Right lobe of liver (tissue), 6 donors: Measurements from ENCODE around the gene AXIN2. TPM values are rescaled to one million over a fixed set of nuclear protein-coding genes. Genes with fewer than 3 reads are reported as not detected.

Source experiments
- ATAC-seq, 4 donors: fragments of 200-7000 bp; cut with Tn5 transposase; one replicate each; pipeline ENCODE4 v1.9.1; 2020; ENCODE audit warnings: mild to moderate bottlenecking in 4 of 4, moderate library complexity in 4 of 4
- DNase-seq, 3 donors: peaks; one replicate each; pipeline ENCODE4 v3.0.0-alpha.2; 2020
- H3K27ac ChIP-seq, 3 donors: fragments of 200-600 bp; one replicate each; pipeline ENCODE4 v1.8.0; 2022
- H3K27me3 ChIP-seq, 2 donors: fragments of 200-600 bp; one replicate each; pipeline ENCODE4 v1.8.0; 2022
- H3K36me3 ChIP-seq, 4 donors: fragments of 200-600 bp; sonication (generic) in 1 of 4; one replicate each; pipeline versions ENCODE4 v1.5.1 to v1.8.0; 2017 to 2022; ENCODE audit warnings: control low read depth in 1 of 4
- H3K4me1 ChIP-seq, 4 donors: fragments of 200-600 bp; sonication (generic) in 1 of 4; one replicate each; pipeline versions ENCODE4 v1.5.1 to v1.8.0; 2017 to 2022; ENCODE audit warnings: control low read depth in 1 of 4
- H3K4me3 ChIP-seq, 3 donors: fragments of 200-600 bp; one replicate each; pipeline ENCODE4 v1.8.0; 2022
- H3K9me3 ChIP-seq, 4 donors: fragments of 200-600 bp; sonication (generic) in 1 of 4; one replicate each; pipeline versions ENCODE4 v1.5.1 to v1.8.0; 2017 to 2022; ENCODE audit warnings: control low read depth in 1 of 4
- POLR2A ChIP-seq: fragments of 450-650 bp; IDR thresholded peaks from one replicate; pipeline ENCODE4 v1.6.1; 2017; ENCODE audit warnings: antibody characterized with exemption, mild to moderate bottlenecking
- WGBS: methylation state at CpG from one replicate; pipeline ENCODE4 v1.1.6; 2018; ENCODE audit warnings: low coverage, low lambda C conversion rate; ENCODE audit not compliant: insufficient coverage; ENCODE audit errors: missing lambda C conversion rate; 5-methylcytosine and 5-hydroxymethylcytosine counted together
- intact Hi-C, 2 donors: fragments of 100-400 bp; cut with DNase I; formaldehyde crosslinking; loops; one replicate each; pipeline versions ENCODE4 v1.11.2 to v1.14.1; 2022
- total RNA-seq, 6 experiments: library from RNA; depleted of rRNA in 2 of 6; stranded (reverse); fragments of >200 nt in 2 of 6; fragmentation: NEBNext Ultra II Directional in 3 of 6; extraction: Animal tissue kit (Norgen Biotek cat#: 25700) in 3 of 6; gene quantifications; one replicate each; pipeline versions ENCODE4 v1.1.0 to v1.2.4, GENCODE V29; 2016 to 2023
- TF ChIP-seq, protein P1 (sequence below), 4 donors: fragments of 200-600 bp in 3 of 4; fragments of 450-650 bp in 1 of 4; IDR thresholded peaks; one replicate each; pipeline versions ENCODE4 v1.5.1 to v1.8.0; 2016 to 2022; ENCODE audit warnings: antibody characterized with exemption in 4 of 4, mild to moderate bottlenecking in 2 of 4
- donor health status: DM: no; HTN: yes; CAD: no.
- donor health status: DM: no; HTN: no; CAD: no.
- donor health status: DM: no; HTN: no; CAD: no.
- donor health status: DM: no; HTN: yes; CAD: no.
- donor health status: DM: no; HTN: yes; CAD: no.

The AXIN2 gene
- total RNA-seq, 6 experiments from 2014 or later, result 1.0 to 2.4 (median 2.0) TPM

GRCh38 chr17:65546579-65546978 is 14.9 kb downstream of the AXIN2 start:
- Histone ChIP-seq H3K4me1 (peaks cover 0 to 9% (median 5%) of the 10 kb centered on the region in 4 donors), H3K27ac (peak overlapping the region in 2 of 3 donors; percentile 7 to 48), H3K4me3 (no peak overlapping the region), H3K9me3 (no peaks in the 10 kb centered on the region), H3K36me3 (no peaks in the 10 kb centered on the region), H3K27me3 (no peaks in the 10 kb centered on the region)
- DNase-seq (peak in 1 of 3 donors; percentile 13), ATAC-seq (peak in 1 of 4 donors; percentile 30)
- no peak for TF ChIP-seq POLR2A
- TF ChIP-seq, protein P1, sequence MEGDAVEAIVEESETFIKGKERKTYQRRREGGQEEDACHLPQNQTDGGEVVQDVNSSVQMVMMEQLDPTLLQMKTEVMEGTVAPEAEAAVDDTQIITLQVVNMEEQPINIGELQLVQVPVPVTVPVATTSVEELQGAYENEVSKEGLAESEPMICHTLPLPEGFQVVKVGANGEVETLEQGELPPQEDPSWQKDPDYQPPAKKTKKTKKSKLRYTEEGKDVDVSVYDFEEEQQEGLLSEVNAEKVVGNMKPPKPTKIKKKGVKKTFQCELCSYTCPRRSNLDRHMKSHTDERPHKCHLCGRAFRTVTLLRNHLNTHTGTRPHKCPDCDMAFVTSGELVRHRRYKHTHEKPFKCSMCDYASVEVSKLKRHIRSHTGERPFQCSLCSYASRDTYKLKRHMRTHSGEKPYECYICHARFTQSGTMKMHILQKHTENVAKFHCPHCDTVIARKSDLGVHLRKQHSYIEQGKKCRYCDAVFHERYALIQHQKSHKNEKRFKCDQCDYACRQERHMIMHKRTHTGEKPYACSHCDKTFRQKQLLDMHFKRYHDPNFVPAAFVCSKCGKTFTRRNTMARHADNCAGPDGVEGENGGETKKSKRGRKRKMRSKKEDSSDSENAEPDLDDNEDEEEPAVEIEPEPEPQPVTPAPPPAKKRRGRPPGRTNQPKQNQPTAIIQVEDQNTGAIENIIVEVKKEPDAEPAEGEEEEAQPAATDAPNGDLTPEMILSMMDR (IDR thresholded peaks at IDR 0.05), result no peak
- WGBS, result 71% methylated on average over 2 of the region's 4 CpGs
- intact Hi-C loops, result no loop called here

DNA sequence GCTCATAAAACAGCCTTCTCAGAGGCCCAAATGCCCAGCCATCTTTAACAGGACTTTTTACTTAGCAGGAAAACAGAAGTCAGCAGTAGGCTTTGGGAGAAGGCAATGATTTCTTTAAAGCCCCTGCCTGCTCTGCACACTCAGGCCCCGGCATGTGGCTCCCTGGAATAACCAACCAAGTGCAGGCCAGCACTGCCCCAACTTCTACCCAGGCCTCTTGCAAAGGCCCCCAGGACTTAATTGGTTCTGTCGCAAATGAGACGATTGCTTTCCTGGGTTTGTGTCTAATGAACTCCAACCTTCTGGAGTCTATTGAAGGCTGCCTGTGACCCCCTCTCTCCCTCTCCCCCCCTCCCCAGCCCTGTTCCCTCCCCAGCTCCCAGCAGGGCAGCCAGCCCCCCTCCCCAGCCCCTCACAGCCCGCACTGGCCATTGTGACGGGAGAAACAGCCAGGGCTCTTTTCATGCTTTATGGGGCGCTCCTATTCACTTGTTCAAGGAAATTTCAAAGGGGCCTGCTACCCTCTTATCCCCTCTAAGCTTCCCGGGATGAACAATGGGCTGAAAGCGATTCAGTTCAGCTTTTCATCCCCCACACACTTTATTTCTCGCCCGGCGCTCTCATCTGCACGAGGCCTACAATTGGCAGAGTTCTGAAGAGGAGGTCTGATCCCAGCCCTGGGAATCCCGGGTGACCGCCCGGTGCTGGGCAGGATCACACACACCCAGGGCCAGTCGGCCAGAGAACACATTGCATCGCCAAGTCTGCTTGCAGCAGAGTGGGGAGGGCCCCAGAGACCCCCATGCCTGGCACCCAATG is 15.5 kb downstream of the AXIN2 start:
- Histone ChIP-seq H3K9me3 (no peaks in the 10 kb centered on the region), H3K27ac (no peak overlapping the region), H3K27me3 (no peaks in the 10 kb centered on the region), H3K36me3 (no peaks in the 10 kb centered on the region), H3K4me3 (no peak overlapping the region), H3K4me1 (peaks cover 0 to 9% (median 5%) of the 10 kb centered on the region in 4 donors)
- 90% methylated on average over 15 of the region's 17 CpGs for WGBS
- no peak for TF ChIP-seq POLR2A
- TF ChIP-seq, protein P1 (IDR thresholded peaks at IDR 0.05), result no peak
- intact Hi-C loops, result no loop called here
- DNase-seq, result peak in 1 of 3 donors; percentile 44
- no peak for ATAC-seq

DNA sequence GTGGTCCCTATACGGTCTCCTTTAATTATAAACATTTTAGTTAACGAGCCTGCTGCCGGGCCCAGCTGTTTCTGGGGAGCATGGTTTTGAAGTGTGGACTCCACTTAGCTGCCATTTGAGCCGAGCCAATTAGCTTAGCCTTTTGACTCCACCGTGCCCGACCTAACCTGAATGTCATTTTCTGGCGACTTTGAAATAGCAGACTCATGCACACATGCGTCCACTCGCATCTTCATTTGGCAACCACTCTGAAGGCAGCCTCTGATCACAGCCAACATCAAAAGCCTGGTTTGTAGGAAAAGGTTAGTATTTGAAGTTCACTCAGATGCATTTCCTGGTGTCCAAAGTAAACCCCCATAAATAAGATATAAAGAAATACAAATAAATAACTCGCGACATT is 16.8 kb downstream of the AXIN2 start:
- intact Hi-C loops, result no loop called here
- ATAC-seq, result no peak
- Histone ChIP-seq H3K36me3 (no peaks in the 10 kb centered on the region), H3K4me1 (peaks cover 0 to 9% (median 5%) of the 10 kb centered on the region in 4 donors), H3K27me3 (no peaks in the 10 kb centered on the region), H3K9me3 (no peaks in the 10 kb centered on the region), H3K27ac (no peak overlapping the region), H3K4me3 (no peak overlapping the region)
- peak in 1 of 3 donors; percentile 12 for DNase-seq
- WGBS, result 80% methylated on average over 9 of the region's 11 CpGs
- TF ChIP-seq, protein P1 (IDR thresholded peaks at IDR 0.05), result no peak
- no peak for TF ChIP-seq POLR2A

GRCh38 chr17:65542610-65543009 is 18.8 kb downstream of the AXIN2 start:
- DNase-seq (no peak), ATAC-seq (no peak)
- H3K36me3 ChIP-seq, result no peaks in the 10 kb centered on the region
- TF ChIP-seq, protein P1 (IDR thresholded peaks at IDR 0.05), result no peak
- no peak for TF ChIP-seq POLR2A
- H3K4me1 ChIP-seq, result peaks cover 0 to 9% (median 3%) of the 10 kb centered on the region in 4 donors
- intact Hi-C loops, result no loop called here
- no peak overlapping the region for H3K4me3 ChIP-seq
- no peaks in the 10 kb centered on the region for H3K27me3 ChIP-seq
- no peaks in the 10 kb centered on the region for H3K9me3 ChIP-seq
- no peak overlapping the region for H3K27ac ChIP-seq
